Measurements from ENCODE around the gene RTL10. TPM values are rescaled to one million over a fixed set of nuclear protein-coding genes. Genes with fewer than 3 reads are reported as not detected.

Gene RTL10
- polyA plus RNA-seq, 1 donor from 2014 or later = 11.7 TPM

DNA sequence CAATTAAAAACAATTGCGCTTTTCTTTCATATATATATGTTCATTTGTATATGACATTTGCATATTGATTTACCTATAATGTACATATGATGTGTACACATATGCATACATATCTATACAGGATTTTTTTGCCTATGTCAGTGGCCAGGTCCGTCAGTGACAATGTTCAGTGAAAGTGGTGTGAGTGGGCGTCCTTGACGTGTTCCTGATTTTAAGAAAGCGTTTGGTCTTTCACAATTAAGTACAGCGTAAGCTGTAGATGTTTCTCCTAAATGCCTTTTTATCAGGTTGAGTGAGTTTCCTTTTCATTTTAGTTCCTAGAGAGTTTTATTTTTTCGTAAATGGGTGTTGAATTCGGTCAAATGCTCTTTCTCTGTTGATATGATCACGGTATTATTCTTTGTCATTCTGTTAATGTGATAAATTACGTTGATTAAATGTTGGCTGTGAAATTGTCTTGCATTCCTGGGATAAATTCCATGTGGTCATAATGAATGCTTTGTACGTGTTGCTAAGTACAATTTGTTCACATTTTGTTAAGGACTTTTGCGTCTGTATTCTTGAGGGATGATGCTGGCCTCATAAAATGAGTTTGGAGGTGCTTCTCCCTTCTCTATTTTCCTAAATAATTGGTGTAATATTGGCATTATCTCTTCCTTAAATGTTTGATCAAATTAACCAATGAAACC, 10.6 kb upstream of the RTL10 start:
- Histone ChIP-seq H3K4me3 (ENCODE audit: low read length) (no peak overlapping the region), H3K9me3 (ENCODE audit: low read length) (no peaks in the 10 kb centered on the region), H3K9me2 (ENCODE audit: insufficient read depth, low read length) (no peaks in the 10 kb centered on the region), H3K27me3 (ENCODE audit: insufficient read depth, low read depth, low read length) (no peaks in the 10 kb centered on the region), H3F3A (ENCODE audit: insufficient read depth, low read length, poor library complexity, severe bottlenecking) (no peaks in the 10 kb centered on the region), H3K79me2 (replicated peaks; ENCODE audit: insufficient read depth, low read length) (no peaks in the 10 kb centered on the region), H3K36me3 (ENCODE audit: insufficient read depth, low read length) (no peaks in the 10 kb centered on the region), H3K4me2 (ENCODE audit: low read length) (no peak overlapping the region), H3K9ac (ENCODE audit: low read length) (no peak overlapping the region), H2AFZ (ENCODE audit: low read depth, low read length) (no peak overlapping the region), H3K27ac (ENCODE audit: low read length) (no peak overlapping the region), H4K20me1 (ENCODE audit: insufficient read depth) (no peaks in the 10 kb centered on the region)
- TF ChIP-seq CTCF (IDR thresholded peaks at IDR 0.05; ENCODE audit: poor library complexity, severe bottlenecking) = no peak
- TF ChIP-seq MXI1 (conservative IDR thresholded peaks at IDR 0.05; ENCODE audit: poor library complexity, severe bottlenecking) = no peak
- no peak for TF ChIP-seq EP300 (conservative IDR thresholded peaks at IDR 0.05; ENCODE audit: poor library complexity, severe bottlenecking)
- no peak for TF ChIP-seq TAF1 (IDR thresholded peaks at IDR 0.05; ENCODE audit: low read depth)
- no peak for TF ChIP-seq POLR2AphosphoS5 (IDR thresholded peaks at IDR 0.05)
- no peak for TF ChIP-seq SMC3 (conservative IDR thresholded peaks at IDR 0.05; ENCODE audit: poor library complexity)
- TF ChIP-seq, protein P1, sequence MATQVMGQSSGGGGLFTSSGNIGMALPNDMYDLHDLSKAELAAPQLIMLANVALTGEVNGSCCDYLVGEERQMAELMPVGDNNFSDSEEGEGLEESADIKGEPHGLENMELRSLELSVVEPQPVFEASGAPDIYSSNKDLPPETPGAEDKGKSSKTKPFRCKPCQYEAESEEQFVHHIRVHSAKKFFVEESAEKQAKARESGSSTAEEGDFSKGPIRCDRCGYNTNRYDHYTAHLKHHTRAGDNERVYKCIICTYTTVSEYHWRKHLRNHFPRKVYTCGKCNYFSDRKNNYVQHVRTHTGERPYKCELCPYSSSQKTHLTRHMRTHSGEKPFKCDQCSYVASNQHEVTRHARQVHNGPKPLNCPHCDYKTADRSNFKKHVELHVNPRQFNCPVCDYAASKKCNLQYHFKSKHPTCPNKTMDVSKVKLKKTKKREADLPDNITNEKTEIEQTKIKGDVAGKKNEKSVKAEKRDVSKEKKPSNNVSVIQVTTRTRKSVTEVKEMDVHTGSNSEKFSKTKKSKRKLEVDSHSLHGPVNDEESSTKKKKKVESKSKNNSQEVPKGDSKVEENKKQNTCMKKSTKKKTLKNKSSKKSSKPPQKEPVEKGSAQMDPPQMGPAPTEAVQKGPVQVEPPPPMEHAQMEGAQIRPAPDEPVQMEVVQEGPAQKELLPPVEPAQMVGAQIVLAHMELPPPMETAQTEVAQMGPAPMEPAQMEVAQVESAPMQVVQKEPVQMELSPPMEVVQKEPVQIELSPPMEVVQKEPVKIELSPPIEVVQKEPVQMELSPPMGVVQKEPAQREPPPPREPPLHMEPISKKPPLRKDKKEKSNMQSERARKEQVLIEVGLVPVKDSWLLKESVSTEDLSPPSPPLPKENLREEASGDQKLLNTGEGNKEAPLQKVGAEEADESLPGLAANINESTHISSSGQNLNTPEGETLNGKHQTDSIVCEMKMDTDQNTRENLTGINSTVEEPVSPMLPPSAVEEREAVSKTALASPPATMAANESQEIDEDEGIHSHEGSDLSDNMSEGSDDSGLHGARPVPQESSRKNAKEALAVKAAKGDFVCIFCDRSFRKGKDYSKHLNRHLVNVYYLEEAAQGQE (IDR thresholded peaks at IDR 0.05; ENCODE audit: borderline replicate concordance) = no peak
- TF ChIP-seq RAD21 (conservative IDR thresholded peaks at IDR 0.05) = no peak
- TF ChIP-seq EZH2 (IDR thresholded peaks at IDR 0.05; ENCODE audit: borderline replicate concordance, insufficient read depth, low read length, poor library complexity, severe bottlenecking) = no peak

DNA sequence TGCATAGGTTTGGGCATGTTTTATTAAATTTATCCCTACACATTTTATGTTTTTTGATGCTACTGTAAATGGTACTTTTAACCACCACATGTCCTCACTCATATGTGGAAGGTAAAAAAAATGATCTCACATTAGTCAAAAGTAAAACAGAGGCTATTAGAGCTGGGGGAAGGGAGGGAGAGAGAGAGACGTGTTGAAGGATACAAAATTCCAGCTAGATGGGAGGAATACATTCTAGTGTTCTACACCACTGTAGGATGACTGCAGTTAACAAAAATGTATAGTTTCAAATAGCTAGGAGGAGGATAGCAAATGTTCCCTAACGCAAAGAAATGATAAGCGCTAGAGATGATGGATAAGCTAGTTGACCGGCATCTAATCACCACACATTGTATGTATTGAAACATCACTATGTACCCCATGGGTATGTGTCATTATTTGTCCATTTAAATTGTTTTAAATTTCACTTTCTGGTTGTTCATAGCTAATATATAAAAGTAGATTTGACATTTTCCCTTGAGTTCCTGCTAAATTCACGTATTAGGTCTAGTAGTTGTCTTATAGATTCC, 9.9 kb upstream of the RTL10 start:
- no peaks in the 10 kb centered on the region for H3K9me3 ChIP-seq (ENCODE audit: low read length)
- H3K79me2 ChIP-seq (replicated peaks; ENCODE audit: insufficient read depth, low read length) = no peaks in the 10 kb centered on the region
- no peak overlapping the region for H3K4me3 ChIP-seq (ENCODE audit: low read length)
- no peak overlapping the region for H2AFZ ChIP-seq (ENCODE audit: low read depth, low read length)
- H3K27ac ChIP-seq (ENCODE audit: low read length) = no peak overlapping the region
- no peak overlapping the region for H3K4me2 ChIP-seq (ENCODE audit: low read length)
- no peaks in the 10 kb centered on the region for H3K36me3 ChIP-seq (ENCODE audit: insufficient read depth, low read length)
- no peak overlapping the region for H3K9ac ChIP-seq (ENCODE audit: low read length)
- TF ChIP-seq, protein P1 (IDR thresholded peaks at IDR 0.05; ENCODE audit: borderline replicate concordance) = no peak
- TF ChIP-seq TAF1 (IDR thresholded peaks at IDR 0.05; ENCODE audit: low read depth) (no peak), RAD21 (conservative IDR thresholded peaks at IDR 0.05) (no peak), POLR2AphosphoS5 (IDR thresholded peaks at IDR 0.05) (no peak), MXI1 (conservative IDR thresholded peaks at IDR 0.05; ENCODE audit: poor library complexity, severe bottlenecking) (no peak), SMC3 (conservative IDR thresholded peaks at IDR 0.05; ENCODE audit: poor library complexity) (no peak)
- no peaks in the 10 kb centered on the region for H3K27me3 ChIP-seq (ENCODE audit: insufficient read depth, low read depth, low read length)
- H3K9me2 ChIP-seq (ENCODE audit: insufficient read depth, low read length) = no peaks in the 10 kb centered on the region
- no peaks in the 10 kb centered on the region for H4K20me1 ChIP-seq (ENCODE audit: insufficient read depth)
- H3F3A ChIP-seq (ENCODE audit: insufficient read depth, low read length, poor library complexity, severe bottlenecking) = no peaks in the 10 kb centered on the region
